ENCODE results near the gene MROH9. TPM values are rescaled to one million over a fixed set of nuclear protein-coding genes. Genes with fewer than 3 reads are reported as not detected.

MROH9 gene
- total RNA-seq, 1 donor from 2014 or later: not detected

GRCh38 chr1:171112119-171112518 lies 176.8 kb downstream of the MROH9 start:
- peaks cover 14% of the 10 kb centered on the region for H3K4me1 Mint-ChIP-seq
- H3K36me3 Mint-ChIP-seq: no peaks in the 10 kb centered on the region

GRCh38 chr1:171113382-171113781 lies 178.0 kb downstream of the MROH9 start:
- no peak for DNase-seq (ENCODE audit: low spot score in 2 of 2, unreplicated experiment in 2 of 2)
- H3K4me1 Mint-ChIP-seq: peaks cover 14% of the 10 kb centered on the region

More at GRCh38 chr1:171112119-171112518, 176.8 kb downstream of the MROH9 start:
- H3K27ac Mint-ChIP-seq: no peak overlapping the region
- peaks cover 72% of the 10 kb centered on the region for H3K27me3 Mint-ChIP-seq (ENCODE audit: low read depth)
- DNase-seq (ENCODE audit: low spot score in 2 of 2, unreplicated experiment in 2 of 2): no peak
- H3K9me3 Mint-ChIP-seq: no peaks in the 10 kb centered on the region
- TF ChIP-seq CTCF (IDR thresholded peaks at IDR 0.05; ENCODE audit: unreplicated experiment): no peak
- no peak overlapping the region for H3K4me3 Mint-ChIP-seq

More at GRCh38 chr1:171113382-171113781, 178.0 kb downstream of the MROH9 start:
- H3K36me3 Mint-ChIP-seq: no peaks in the 10 kb centered on the region
- no peaks in the 10 kb centered on the region for H3K9me3 Mint-ChIP-seq
- H3K27ac Mint-ChIP-seq: no peak overlapping the region
- no peak overlapping the region for H3K4me3 Mint-ChIP-seq
- no peak for TF ChIP-seq CTCF (IDR thresholded peaks at IDR 0.05; ENCODE audit: unreplicated experiment)
- H3K27me3 Mint-ChIP-seq (ENCODE audit: low read depth): peaks cover 69% of the 10 kb centered on the region

Small RNA genes within 50 kb of the gene (microRNA-seq; reads per million reads assigned to microRNA genes)
- not detected for gene MIR1295A
- gene MIR1295B: not detected

Other genes starting within 250 kb of the MROH9 start
- not detected in 3 replicates for gene FMO3, start 155.4 kb downstream of the MROH9 start, total RNA-seq
- gene FMO2, start 249.8 kb downstream of the MROH9 start, total RNA-seq: not detected in 3 replicates

Data from mesothelial cell of epicardium (in vitro differentiated cells).